H1 (cell line): ENCODE data around the gene ACP2. TPM values are rescaled to one million over a fixed set of nuclear protein-coding genes. Genes with fewer than 3 reads are reported as not detected.

ENCODE experiments used
- polyA plus RNA-seq, 7 experiments: library from polyadenylated mRNA; depleted of rRNA in 3 of 7; stranded (reverse) in 5 of 7; unstranded in 2 of 7; fragments of >200 nt in 5 of 7; fragments of 200-250 nt in 2 of 7; gene quantifications; 1 replicate in 5 of 7; 2 replicates in 1 of 7; 4 replicates in 1 of 7; pipeline versions ENCODE4 v1.2.1 to v1.2.3, GENCODE V29; 2011 to 2013; ENCODE audit warnings: missing spikeins in 2 of 7, mixed read lengths in 2 of 7
- total RNA-seq: library from RNA; stranded (reverse); fragmentation: NEBNext Ultra II Directional; extraction: Animal tissue kit (Norgen Biotek cat#: 25700); gene quantifications from 2 replicates; pipeline ENCODE4 v1.2.1, GENCODE V29; 2021
- TF ChIP-seq, protein P1 (sequence below), 3 experiments: IDR thresholded peaks; 1 replicate in 2 of 3; 2 replicates in 1 of 3; pipeline versions ENCODE4 v1.5.1 to v1.6.1; 2011; ENCODE audit warnings: low read length in 3 of 3, mild to moderate bottlenecking in 3 of 3, inconsistent platforms in 2 of 3, low read depth in 1 of 3, moderate library complexity in 1 of 3; ENCODE audit not compliant: insufficient read depth in 1 of 3; ENCODE audit errors: control extremely low read depth in 1 of 3

The ACP2 gene
- total and polyA plus RNA-seq, 2 of the 8 experiments (the other 6 are each of a cell fraction or from before 2014, with no cell fraction given) = 17.8 to 19.8 TPM

DNA sequence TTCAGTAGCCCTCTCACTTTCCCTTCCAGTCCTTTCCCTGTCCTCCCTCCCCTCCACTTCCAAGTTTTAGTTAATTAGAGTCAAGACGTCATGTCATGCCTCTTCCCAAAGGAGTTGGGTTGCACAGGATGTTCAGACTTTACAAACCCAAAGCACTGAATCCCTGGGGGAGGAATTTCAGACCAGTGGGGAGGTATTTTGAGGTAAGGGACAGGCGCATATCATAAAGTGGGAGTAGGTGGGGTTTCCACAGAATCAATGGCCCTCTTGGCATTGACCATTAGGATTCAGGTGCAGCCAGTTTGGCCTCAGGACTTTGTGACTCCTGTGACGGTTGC, 733 bp upstream of the ACP2 start (continued):
- TF ChIP-seq, protein P1, sequence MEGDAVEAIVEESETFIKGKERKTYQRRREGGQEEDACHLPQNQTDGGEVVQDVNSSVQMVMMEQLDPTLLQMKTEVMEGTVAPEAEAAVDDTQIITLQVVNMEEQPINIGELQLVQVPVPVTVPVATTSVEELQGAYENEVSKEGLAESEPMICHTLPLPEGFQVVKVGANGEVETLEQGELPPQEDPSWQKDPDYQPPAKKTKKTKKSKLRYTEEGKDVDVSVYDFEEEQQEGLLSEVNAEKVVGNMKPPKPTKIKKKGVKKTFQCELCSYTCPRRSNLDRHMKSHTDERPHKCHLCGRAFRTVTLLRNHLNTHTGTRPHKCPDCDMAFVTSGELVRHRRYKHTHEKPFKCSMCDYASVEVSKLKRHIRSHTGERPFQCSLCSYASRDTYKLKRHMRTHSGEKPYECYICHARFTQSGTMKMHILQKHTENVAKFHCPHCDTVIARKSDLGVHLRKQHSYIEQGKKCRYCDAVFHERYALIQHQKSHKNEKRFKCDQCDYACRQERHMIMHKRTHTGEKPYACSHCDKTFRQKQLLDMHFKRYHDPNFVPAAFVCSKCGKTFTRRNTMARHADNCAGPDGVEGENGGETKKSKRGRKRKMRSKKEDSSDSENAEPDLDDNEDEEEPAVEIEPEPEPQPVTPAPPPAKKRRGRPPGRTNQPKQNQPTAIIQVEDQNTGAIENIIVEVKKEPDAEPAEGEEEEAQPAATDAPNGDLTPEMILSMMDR (IDR thresholded peaks at IDR 0.05; ENCODE audit: control extremely low read depth in 1 of 3, insufficient read depth in 1 of 3, low read depth in 1 of 3, low read length in 3 of 3) = no peak
- TF ChIP-seq, all 59 proteins: peak for 0
